ENCODE data around the gene AADAC. TPM values are rescaled to one million over a fixed set of nuclear protein-coding genes. Genes with fewer than 3 reads are reported as not detected.

Gene AADAC
- total RNA-seq, 2 donors from 2014 or later = not detected

Other genes with a start within 250 kb of the AADAC start
- under 1 TPM; 0.11 to 0.18 TPM for gene AADACL2, start 80.2 kb upstream of the AADAC start, total RNA-seq
- under 1 TPM; 0.15 to 0.47 TPM for gene SUCNR1, start 59.5 kb downstream of the AADAC start, total RNA-seq

Measured in left colon (tissue), 2 donors.